H4 (cell line): ENCODE measurements around the gene HMGXB3. TPM values are rescaled to one million over a fixed set of nuclear protein-coding genes. Genes with fewer than 3 reads are reported as not detected.
A peak's percentile ranks its signal among the peaks of the same experiment; 100 is the strongest.

Source experiments
- DNase-seq: peaks from one replicate; pipeline ENCODE4 v3.0.0-alpha.2; 2015; ENCODE audit warnings: low spot score
- total RNA-seq: library from RNA; depleted of rRNA; stranded (reverse); fragments of >200 nt; shearing (Covaris generic); gene quantifications from 2 replicates; pipeline ENCODE4 v1.2.3, GENCODE V29; 2014

Gene HMGXB3
- total RNA-seq, 1 experiment from 2014 or later, result 21.1 TPM

- no peak for DNase-seq
Observed at GRCh38 chr5:149981206-149981605, 19.3 kb upstream of the HMGXB3 start.

DNA sequence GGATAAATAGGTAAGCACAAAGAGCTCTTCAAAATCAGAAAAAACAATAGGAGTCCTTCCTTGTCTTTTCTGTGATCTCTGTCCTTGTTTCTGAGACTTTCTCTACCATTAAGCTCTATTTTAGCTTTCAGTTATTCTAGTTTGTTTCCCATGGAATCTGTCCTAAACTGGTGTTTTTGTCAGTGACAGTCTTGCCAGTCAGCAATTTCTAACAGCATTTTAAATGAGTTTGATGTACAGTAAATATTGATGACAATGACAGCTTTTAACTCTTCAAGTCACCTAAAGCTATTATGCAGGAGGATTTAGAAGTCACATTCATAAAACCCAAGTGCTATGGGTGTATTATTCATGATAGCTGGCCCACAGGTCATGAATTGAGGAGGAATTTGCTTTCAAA is 18.0 kb upstream of the HMGXB3 start:
- DNase-seq, result no peak

DNA sequence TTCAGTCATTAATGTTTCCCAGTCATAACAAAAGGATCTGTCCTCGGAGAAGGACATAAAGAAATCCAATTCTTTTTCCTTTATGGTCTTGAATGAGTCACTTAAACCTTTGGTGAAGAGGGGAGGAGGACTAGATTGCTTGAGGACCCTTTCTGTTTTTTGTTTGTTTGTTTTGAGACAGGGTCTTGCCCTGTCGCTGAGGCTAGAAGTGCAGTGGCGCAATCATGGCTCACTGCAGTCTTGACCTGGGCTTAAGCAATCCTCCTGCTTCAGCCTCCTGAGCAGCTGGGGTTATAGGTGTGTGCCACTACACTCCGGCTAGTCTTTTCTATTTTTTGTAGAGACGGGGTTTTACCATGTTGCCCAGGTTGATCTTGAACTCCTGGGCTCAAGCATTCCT is 12.4 kb upstream of the HMGXB3 start:
- no peak for DNase-seq

GRCh38 chr5:149990518-149991376 is 9.8 kb upstream of the HMGXB3 start:
- peak; percentile 72 for DNase-seq

GRCh38 chr5:149993471-149993870 is 7.1 kb upstream of the HMGXB3 start:
- DNase-seq, result no peak

GRCh38 chr5:149995385-149996204 is 4.9 kb upstream of the HMGXB3 start:
- DNase-seq, result no peak

DNA sequence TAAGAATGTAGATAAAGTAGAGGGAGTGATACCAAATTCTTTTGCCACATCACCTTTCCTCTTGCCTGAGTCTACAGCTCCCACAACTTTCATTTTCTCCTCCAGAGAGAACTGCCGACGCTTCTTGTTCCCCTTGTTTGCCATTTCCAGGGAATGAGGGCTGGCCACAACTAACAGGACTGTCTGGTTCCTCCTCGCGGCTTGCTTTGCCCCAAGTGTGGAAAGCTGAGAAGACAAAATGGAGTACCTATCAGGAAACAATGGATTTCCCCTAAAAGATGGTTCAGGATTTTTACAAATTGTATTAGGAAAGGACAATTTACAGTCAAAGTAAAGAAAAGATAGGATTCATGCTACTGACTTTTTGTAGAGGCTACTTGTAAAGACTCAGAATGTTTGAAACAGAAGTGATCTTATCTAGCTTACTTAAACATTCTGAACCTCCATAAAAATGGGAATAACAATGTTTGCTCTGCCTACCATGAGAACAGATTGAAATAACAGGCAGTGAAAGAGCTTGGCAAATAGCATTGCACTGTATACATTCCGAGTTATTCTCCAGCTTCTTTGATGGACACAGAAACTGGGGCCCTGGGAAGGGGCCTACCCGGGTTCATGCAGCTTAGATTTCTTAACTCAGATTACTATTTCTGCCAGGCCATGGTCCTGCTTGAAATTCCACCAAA is 4.2 kb upstream of the HMGXB3 start:
- DNase-seq, result no peak

GRCh38 chr5:149998281-149998680 is 2.3 kb upstream of the HMGXB3 start:
- DNase-seq, result no peak

- no peak for DNase-seq
Observed at GRCh38 chr5:149999359-149999758, 1.2 kb upstream of the HMGXB3 start.

DNA sequence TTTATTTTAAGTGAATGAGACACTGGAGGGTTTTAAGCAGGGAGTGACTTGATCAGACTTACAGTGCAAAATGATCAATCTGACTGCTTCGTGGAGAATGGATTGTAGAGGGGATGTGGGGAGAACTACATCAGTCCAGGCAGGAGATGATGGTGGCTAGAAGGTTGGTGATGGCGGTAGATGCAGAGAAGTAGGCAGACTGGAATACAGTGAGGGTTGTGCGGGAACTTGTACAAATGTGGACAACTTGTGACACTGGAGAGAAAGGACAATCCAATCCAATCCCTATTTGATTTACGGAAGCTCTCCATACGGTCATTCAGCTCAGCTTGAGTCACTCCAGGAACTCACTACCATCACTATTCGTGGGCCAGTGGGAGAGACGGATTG is 678 bp upstream of the HMGXB3 start:
- no peak for DNase-seq

DNA sequence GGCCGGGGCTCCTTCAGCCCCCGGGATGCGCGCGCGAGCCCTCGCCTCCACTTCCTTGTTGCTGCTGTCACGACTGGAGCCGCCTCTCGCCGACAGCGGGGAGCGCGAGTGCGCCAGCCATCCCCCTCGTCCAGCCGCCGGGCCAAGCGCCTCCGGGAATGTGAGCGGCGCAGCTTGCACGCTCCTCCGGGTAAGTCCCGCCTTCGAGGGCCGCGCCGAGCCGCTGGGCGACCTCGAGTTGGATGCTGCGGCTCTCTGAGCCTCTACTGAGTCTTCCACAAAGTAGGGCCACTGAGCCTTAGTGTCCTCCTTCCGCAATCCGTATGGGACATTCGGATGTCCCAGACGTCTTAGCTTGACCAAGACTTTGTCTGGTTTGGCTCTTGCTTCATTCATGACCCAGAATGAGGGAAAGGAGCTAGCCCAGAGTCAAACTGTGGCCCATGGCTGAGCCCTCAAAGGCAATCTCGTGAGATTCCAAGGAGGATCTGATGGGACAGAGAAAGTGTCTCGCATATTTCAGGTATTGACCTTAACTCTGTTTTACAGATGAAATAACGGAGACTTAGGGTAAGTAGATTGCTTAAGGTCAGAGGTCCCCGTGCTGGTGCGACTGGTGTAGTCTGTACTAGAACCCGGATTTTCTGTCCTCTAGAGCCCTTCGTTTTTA is 586 bp downstream of the HMGXB3 start:
- no peak for DNase-seq

GRCh38 chr5:150001660-150002486 is 1.3 kb downstream of the HMGXB3 start:
- DNase-seq, result peak; percentile 68

DNA sequence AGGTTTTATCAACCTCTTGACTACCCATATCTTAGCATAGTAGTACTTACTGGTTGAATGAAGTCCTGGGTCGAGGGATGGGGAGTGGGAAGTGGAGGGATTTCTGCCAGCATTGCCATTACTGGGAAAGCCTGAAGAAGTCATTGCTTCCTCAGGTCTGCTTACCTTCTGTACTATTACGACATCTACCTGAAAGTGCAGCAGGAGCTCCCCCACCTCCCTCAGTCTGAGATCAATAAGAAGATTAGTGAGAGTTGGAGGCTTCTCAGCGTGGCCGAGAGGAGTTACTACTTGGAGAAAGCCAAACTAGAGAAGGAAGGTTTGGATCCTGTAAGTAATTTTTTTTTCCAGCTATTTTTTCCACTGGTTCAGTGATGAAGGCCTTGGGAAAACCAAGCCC is 5.8 kb downstream of the HMGXB3 start:
- DNase-seq, result no peak

DNA sequence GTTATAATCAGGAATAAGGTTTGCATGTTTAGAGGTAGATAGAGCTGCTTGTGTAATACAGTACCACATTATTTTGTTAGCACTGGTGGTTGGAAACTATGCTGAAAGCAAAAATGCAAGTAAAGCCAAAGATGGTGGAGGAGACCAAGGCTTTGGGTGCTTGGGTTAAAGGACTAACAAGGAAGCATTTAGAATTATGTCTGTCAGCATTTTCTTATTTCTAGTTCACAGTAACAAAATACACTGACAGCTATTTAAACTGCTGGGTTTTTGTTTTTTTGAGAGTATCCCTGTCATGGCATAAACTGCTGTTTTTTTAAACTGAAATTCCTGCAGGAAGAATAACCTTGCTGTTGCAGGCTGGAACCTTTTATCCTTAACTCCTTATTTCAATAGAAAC is 6.5 kb downstream of the HMGXB3 start:
- no peak for DNase-seq

GRCh38 chr5:150009671-150010387 is 9.3 kb downstream of the HMGXB3 start:
- DNase-seq, result no peak

- no peak for DNase-seq
Observed at GRCh38 chr5:150013931-150014330, 13.4 kb downstream of the HMGXB3 start.

DNA sequence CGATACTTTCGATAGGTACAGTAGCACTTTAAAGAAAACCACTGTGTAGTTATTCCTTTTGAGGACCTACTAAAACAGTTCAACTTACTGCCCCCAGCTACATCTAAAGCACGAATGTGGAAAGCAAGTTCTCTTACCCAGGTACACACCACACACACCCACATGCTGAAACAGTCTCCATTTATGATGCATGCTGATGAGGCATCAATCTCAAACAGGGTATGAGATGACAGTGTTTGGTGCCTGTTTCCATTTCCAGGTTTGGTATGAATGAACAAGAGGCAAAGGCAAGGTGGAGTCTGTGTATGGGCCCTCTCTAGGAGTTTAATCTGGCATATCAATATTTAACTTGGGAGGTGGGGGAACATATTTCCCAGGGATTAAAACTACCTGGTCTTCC is 13.9 kb downstream of the HMGXB3 start:
- DNase-seq, result no peak

DNA sequence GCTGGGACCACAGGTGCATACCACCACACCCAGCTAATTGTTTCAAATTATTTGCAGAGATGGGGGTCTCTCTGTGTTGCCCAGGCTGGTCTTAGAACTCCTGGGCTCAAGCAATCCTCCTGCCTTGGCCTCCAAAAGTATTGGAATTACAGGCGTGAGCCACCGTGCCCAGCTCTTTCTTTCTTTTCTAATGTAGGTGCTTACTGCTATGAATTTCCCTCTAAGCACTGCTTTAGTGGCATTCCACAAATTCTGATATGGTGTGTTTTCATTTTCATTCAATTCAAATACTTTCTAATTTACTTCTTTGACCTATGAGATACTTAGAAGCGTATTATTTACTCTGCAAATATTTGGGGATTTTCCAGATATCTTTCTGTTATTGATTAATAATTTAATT is 14.9 kb downstream of the HMGXB3 start:
- DNase-seq, result no peak

DNA sequence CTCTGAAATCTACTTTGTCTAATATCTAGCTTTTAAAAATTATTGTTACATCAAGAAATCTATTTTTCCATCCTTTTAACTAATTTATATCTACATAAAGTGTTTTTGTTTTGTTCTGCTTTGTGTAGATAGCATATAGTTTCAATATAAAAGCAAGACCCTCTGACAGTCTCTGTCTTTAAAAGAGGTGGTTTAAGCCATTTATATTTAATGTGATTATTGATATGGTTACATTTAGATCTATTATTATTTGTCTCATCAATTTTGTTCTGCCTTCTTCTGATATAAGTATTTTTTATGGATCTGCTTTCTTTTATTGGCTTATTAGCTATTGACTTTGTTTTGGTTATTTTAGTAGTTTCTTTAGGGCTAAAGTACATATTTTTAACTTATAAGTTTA is 16.0 kb downstream of the HMGXB3 start:
- DNase-seq, result no peak
